Gastroesophageal sphincter (tissue), 3 donors: ENCODE data around the gene GADD45G.

Experiments used
- CTCF ChIP-seq, 4 experiments: fragments of 200-600 bp in 2 of 4; fragments of 450-650 bp in 2 of 4; sonication (generic) in 1 of 4; IDR thresholded peaks; one replicate each; pipeline ENCODE4 v1.5.1; 2017 to 2019; ENCODE audit warnings: antibody characterized with exemption in 4 of 4, mild to moderate bottlenecking in 2 of 4, moderate library complexity in 2 of 4
- POLR2A ChIP-seq, 2 donors: fragments of 450-650 bp; IDR thresholded peaks; one replicate each; pipeline ENCODE4 v1.6.1; 2017; ENCODE audit warnings: antibody characterized with exemption in 2 of 2, mild to moderate bottlenecking in 2 of 2, moderate library complexity in 1 of 2
- POLR2AphosphoS5 ChIP-seq: sonication (generic); formaldehyde crosslinking; IDR thresholded peaks from one replicate; pipeline ENCODE4 v1.6.1; 2017; ENCODE audit warnings: antibody characterized with exemption

GRCh38 chr9:89648247-89649000 lies 43.6 kb downstream of the GADD45G start:
- no peak for TF ChIP-seq CTCF (IDR thresholded peaks at IDR 0.05)
- TF ChIP-seq POLR2A (IDR thresholded peaks at IDR 0.05) = no peak
- TF ChIP-seq POLR2AphosphoS5 = no peak
